HepG2 (cell line): ENCODE results near the gene SAPCD1. TPM values are rescaled to one million over a fixed set of nuclear protein-coding genes. Genes with fewer than 3 reads are reported as not detected.

Experiments
- DMTF1 ChIP-seq: sonication (generic); formaldehyde crosslinking; IDR thresholded peaks from 2 replicates; pipeline ENCODE4 v1.4.0; 2020; ENCODE audit warnings: mild to moderate bottlenecking, missing genetic modification reagents
- GTF2F1 ChIP-seq: fragments of 150-350 bp; IDR thresholded peaks from 2 replicates; pipeline ENCODE4 v1.6.1; 2014; ENCODE audit warnings: low read length
- HDAC1 ChIP-seq: sonication (generic); formaldehyde crosslinking; IDR thresholded peaks from 2 replicates; pipeline ENCODE4 v1.5.1; 2020; ENCODE audit warnings: mild to moderate bottlenecking, missing genetic modification reagents
- IKZF1 ChIP-seq: fragments of 450-650 bp; IDR thresholded peaks from 2 replicates; pipeline ENCODE4 v1.7.1; 2016
- MED8 ChIP-seq: sonication (generic); formaldehyde crosslinking; IDR thresholded peaks from 2 replicates; pipeline ENCODE4 v1.8.1; 2023; ENCODE audit warnings: mild to moderate bottlenecking, missing genetic modification reagents; ENCODE audit not compliant: insufficient replicate concordance
- NR1H2 ChIP-seq: sonication (generic); formaldehyde crosslinking; IDR thresholded peaks from 2 replicates; pipeline ENCODE4 v1.8.1; 2022; ENCODE audit warnings: low read depth, missing genetic modification reagents, borderline replicate concordance
- PAXIP1 ChIP-seq: sonication (generic); formaldehyde crosslinking; conservative IDR thresholded peaks from 2 replicates; pipeline ENCODE4 v1.4.0; 2020; ENCODE audit warnings: mild to moderate bottlenecking, missing genetic modification reagents, moderate library complexity
- REPIN1 ChIP-seq: sonication (generic); formaldehyde crosslinking; IDR thresholded peaks from 2 replicates; pipeline ENCODE4 v1.8.0; 2022; ENCODE audit warnings: missing genetic modification reagents, low read depth, mild to moderate bottlenecking, borderline replicate concordance
- SETDB1 ChIP-seq: sonication (generic); formaldehyde crosslinking; IDR thresholded peaks from 2 replicates; pipeline ENCODE4 v1.5.1; 2020; ENCODE audit warnings: missing genetic modification reagents, mild to moderate bottlenecking, borderline replicate concordance
- THYN1 ChIP-seq: sonication (generic); formaldehyde crosslinking; IDR thresholded peaks from 2 replicates; pipeline ENCODE4 v1.8.1; 2023; ENCODE audit warnings: low read depth, mild to moderate bottlenecking, moderate library complexity, missing genetic modification reagents, borderline replicate concordance
- ZFP36 ChIP-seq: fragments of 150-350 bp; IDR thresholded peaks from 2 replicates; pipeline ENCODE4 v1.6.1; 2018; ENCODE audit warnings: borderline replicate concordance, low read length, low read depth; ENCODE audit not compliant: partially characterized antibody
- ZNF101 ChIP-seq: sonication (generic); formaldehyde crosslinking; IDR thresholded peaks from 2 replicates; pipeline ENCODE4 v1.4.0; 2020; ENCODE audit warnings: mild to moderate bottlenecking, low read depth, missing genetic modification reagents, borderline replicate concordance
- ZNF143 ChIP-seq: sonication (generic); formaldehyde crosslinking; IDR thresholded peaks from 2 replicates; pipeline ENCODE4 v1.4.0; 2020; ENCODE audit warnings: missing genetic modification reagents
- ZNF264 ChIP-seq: sonication (generic); formaldehyde crosslinking; IDR thresholded peaks from 2 replicates; pipeline ENCODE4 v1.4.0; 2020; ENCODE audit warnings: missing genetic modification reagents
- ZNF292 ChIP-seq: sonication (generic); formaldehyde crosslinking; IDR thresholded peaks from 2 replicates; pipeline ENCODE4 v1.8.1; 2022; ENCODE audit warnings: mild to moderate bottlenecking, low read depth, missing genetic modification reagents, borderline replicate concordance
- ZNF432 ChIP-seq: sonication (generic); formaldehyde crosslinking; IDR thresholded peaks from 2 replicates; pipeline ENCODE4 v1.5.0; 2020; ENCODE audit warnings: missing genetic modification reagents, mild to moderate bottlenecking, borderline replicate concordance
- ZNF549 ChIP-seq: sonication (generic); formaldehyde crosslinking; IDR thresholded peaks from 2 replicates; pipeline ENCODE4 v1.5.0; 2020; ENCODE audit warnings: missing genetic modification reagents
- ZNF557 ChIP-seq: sonication (generic); formaldehyde crosslinking; IDR thresholded peaks from 2 replicates; pipeline ENCODE4 v1.4.0; 2020; ENCODE audit warnings: missing genetic modification reagents
- ZNF770 ChIP-seq: sonication (generic); formaldehyde crosslinking; IDR thresholded peaks from 2 replicates; pipeline ENCODE4 v1.5.0; 2020; ENCODE audit warnings: mild to moderate bottlenecking, missing genetic modification reagents
- ZNF883 ChIP-seq: sonication (generic); formaldehyde crosslinking; IDR thresholded peaks from 2 replicates; pipeline ENCODE4 v1.5.1; 2020; ENCODE audit warnings: mild to moderate bottlenecking, missing genetic modification reagents; ENCODE audit errors: not compliant biosample characterization
- ZSCAN12 ChIP-seq: sonication (generic); formaldehyde crosslinking; IDR thresholded peaks from 2 replicates; pipeline ENCODE4 v1.9.0; 2021; ENCODE audit warnings: mild to moderate bottlenecking, missing genetic modification reagents
- polyA plus RNA-seq, 8 experiments: library from polyadenylated mRNA; depleted of rRNA in 3 of 8; stranded (reverse) in 7 of 8; unstranded in 1 of 8; fragments of >200 nt; fragmentation: Illumina TruSeq in 4 of 8; extraction: Trizol in 4 of 8; gene quantifications; 2 replicates each; pipeline versions ENCODE4 v1.2.1 to v1.2.3, GENCODE V29; 2011 to 2016; ENCODE audit warnings: low read depth in 4 of 8, missing spikeins in 1 of 8, mixed read lengths in 1 of 8; ENCODE audit not compliant: insufficient read depth in 1 of 8
- total RNA-seq, 5 experiments: library from RNA; depleted of rRNA; stranded (reverse); fragments of >200 nt; fragmentation: Illumina TruSeq; extraction: Trizol; gene quantifications; 2 replicates each; pipeline ENCODE4 v1.2.3, GENCODE V29; 2016; ENCODE audit warnings: low read depth in 1 of 5

SAPCD1 gene
- total and polyA plus RNA-seq, 2 of the 13 experiments (the other 11 are each of a cell fraction or from before 2014, with no cell fraction given) = 2.5 to 3.9 TPM

- TF ChIP-seq NR1H2 (no peak), ZFP36 (no peak), ZNF292 (CRISPR knock-in tag) (no peak), DMTF1 (CRISPR knock-in tag) (no peak), HDAC1 (no peak), ZNF264 (CRISPR knock-in tag) (no peak), ZNF557 (no peak), ZSCAN12 (CRISPR knock-in tag) (no peak), ZNF143 (CRISPR knock-in tag) (no peak), ZNF883 (CRISPR knock-in tag) (peak; percentile 53), ZNF549 (CRISPR knock-in tag) (no peak), MED8 (peak; percentile 43), ZNF101 (CRISPR knock-in tag) (no peak), REPIN1 (CRISPR knock-in tag) (peak; percentile 46; the same call in 1 of the 2 replicates), GTF2F1 (no peak), PAXIP1 (CRISPR knock-in tag) (no peak), ZNF770 (no peak), SETDB1 (CRISPR knock-in tag) (no peak), THYN1 (CRISPR knock-in tag) (no peak), ZNF432 (no peak), IKZF1 (no peak)
These were observed 7.4 kb downstream of the SAPCD1 start (continued) for GRCh38 chr6:31769684-31770371.
